ENCODE measurements around the gene AREL1.

AREL1 gene

DNA sequence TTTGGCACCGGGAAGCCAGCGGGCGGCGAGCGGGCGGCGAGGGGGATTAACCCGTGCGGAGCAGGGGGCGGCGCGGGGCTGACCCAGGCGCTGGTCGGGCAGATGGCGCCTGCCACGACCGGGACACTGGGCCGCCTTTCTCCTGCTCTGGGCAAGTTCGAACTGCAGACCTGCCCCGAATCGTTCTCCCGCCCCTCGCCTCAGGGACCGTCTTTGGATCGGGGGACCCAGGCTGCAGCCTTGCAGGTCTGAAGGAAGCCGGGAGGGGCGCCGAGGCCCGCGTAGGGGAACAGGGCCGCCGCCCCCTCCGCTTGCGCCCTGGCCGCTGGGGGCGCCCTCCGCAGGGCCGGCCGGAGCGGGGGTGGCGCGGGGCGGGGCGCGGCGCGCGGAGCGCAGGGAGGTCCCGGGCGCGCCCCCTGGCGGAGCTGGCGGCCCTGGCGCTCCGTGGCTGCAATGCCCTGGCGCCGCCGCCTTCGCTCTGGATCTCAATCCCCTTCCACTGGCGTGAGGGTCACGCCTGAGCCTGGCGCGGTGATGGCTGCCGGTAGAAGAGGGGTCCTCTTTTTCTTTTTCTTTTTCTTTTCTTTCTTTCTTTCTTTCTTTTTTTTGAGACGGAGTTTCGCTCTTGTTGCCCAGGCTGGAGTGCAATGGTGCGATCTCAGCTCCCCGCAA, 100.4 kb downstream of the AREL1 start (continued):
- TF ChIP-seq, protein P1, sequence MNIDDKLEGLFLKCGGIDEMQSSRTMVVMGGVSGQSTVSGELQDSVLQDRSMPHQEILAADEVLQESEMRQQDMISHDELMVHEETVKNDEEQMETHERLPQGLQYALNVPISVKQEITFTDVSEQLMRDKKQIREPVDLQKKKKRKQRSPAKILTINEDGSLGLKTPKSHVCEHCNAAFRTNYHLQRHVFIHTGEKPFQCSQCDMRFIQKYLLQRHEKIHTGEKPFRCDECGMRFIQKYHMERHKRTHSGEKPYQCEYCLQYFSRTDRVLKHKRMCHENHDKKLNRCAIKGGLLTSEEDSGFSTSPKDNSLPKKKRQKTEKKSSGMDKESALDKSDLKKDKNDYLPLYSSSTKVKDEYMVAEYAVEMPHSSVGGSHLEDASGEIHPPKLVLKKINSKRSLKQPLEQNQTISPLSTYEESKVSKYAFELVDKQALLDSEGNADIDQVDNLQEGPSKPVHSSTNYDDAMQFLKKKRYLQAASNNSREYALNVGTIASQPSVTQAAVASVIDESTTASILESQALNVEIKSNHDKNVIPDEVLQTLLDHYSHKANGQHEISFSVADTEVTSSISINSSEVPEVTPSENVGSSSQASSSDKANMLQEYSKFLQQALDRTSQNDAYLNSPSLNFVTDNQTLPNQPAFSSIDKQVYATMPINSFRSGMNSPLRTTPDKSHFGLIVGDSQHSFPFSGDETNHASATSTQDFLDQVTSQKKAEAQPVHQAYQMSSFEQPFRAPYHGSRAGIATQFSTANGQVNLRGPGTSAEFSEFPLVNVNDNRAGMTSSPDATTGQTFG (tag by site-specific recombination; IDR thresholded peaks at IDR 0.05; ENCODE audit: borderline replicate concordance), result no peak
- TF ChIP-seq, protein P2, sequence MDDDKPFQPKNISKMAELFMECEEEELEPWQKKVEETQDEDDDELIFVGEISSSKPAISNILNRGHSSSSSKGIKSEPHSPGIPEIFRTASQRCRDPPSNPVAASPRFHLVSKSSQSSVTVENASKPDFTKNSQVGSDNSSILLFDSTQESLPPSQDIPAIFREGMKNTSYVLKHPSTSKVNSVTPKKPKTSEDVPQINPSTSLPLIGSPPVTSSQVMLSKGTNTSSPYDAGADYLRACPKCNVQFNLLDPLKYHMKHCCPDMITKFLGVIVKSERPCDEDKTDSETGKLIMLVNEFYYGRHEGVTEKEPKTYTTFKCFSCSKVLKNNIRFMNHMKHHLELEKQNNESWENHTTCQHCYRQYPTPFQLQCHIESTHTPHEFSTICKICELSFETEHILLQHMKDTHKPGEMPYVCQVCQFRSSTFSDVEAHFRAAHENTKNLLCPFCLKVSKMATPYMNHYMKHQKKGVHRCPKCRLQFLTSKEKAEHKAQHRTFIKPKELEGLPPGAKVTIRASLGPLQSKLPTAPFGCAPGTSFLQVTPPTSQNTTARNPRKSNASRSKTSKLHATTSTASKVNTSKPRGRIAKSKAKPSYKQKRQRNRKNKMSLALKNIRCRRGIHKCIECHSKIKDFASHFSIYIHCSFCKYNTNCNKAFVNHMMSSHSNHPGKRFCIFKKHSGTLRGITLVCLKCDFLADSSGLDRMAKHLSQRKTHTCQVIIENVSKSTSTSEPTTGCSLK (tag by site-specific recombination; IDR thresholded peaks at IDR 0.05), result no peak
- TF ChIP-seq, protein P3, sequence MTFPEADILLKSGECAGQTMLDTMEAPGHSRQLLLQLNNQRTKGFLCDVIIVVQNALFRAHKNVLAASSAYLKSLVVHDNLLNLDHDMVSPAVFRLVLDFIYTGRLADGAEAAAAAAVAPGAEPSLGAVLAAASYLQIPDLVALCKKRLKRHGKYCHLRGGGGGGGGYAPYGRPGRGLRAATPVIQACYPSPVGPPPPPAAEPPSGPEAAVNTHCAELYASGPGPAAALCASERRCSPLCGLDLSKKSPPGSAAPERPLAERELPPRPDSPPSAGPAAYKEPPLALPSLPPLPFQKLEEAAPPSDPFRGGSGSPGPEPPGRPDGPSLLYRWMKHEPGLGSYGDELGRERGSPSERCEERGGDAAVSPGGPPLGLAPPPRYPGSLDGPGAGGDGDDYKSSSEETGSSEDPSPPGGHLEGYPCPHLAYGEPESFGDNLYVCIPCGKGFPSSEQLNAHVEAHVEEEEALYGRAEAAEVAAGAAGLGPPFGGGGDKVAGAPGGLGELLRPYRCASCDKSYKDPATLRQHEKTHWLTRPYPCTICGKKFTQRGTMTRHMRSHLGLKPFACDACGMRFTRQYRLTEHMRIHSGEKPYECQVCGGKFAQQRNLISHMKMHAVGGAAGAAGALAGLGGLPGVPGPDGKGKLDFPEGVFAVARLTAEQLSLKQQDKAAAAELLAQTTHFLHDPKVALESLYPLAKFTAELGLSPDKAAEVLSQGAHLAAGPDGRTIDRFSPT (tag by site-specific recombination; IDR thresholded peaks at IDR 0.05), result no peak
- TF ChIP-seq ZNF785 (tag by site-specific recombination; IDR thresholded peaks at IDR 0.05), result no peak
- TF ChIP-seq ZNF24 (tag by site-specific recombination; IDR thresholded peaks at IDR 0.05), result no peak
- no peak for TF ChIP-seq HOXC10 (CRISPR knock-in tag; IDR thresholded peaks at IDR 0.05)
- TF ChIP-seq ZNF654 (tag by site-specific recombination; IDR thresholded peaks at IDR 0.05; ENCODE audit: low read depth), result no peak
- TF ChIP-seq SCRT1 (tag by site-specific recombination; IDR thresholded peaks at IDR 0.05; ENCODE audit: borderline replicate concordance), result no peak
- TF ChIP-seq, protein P4, sequence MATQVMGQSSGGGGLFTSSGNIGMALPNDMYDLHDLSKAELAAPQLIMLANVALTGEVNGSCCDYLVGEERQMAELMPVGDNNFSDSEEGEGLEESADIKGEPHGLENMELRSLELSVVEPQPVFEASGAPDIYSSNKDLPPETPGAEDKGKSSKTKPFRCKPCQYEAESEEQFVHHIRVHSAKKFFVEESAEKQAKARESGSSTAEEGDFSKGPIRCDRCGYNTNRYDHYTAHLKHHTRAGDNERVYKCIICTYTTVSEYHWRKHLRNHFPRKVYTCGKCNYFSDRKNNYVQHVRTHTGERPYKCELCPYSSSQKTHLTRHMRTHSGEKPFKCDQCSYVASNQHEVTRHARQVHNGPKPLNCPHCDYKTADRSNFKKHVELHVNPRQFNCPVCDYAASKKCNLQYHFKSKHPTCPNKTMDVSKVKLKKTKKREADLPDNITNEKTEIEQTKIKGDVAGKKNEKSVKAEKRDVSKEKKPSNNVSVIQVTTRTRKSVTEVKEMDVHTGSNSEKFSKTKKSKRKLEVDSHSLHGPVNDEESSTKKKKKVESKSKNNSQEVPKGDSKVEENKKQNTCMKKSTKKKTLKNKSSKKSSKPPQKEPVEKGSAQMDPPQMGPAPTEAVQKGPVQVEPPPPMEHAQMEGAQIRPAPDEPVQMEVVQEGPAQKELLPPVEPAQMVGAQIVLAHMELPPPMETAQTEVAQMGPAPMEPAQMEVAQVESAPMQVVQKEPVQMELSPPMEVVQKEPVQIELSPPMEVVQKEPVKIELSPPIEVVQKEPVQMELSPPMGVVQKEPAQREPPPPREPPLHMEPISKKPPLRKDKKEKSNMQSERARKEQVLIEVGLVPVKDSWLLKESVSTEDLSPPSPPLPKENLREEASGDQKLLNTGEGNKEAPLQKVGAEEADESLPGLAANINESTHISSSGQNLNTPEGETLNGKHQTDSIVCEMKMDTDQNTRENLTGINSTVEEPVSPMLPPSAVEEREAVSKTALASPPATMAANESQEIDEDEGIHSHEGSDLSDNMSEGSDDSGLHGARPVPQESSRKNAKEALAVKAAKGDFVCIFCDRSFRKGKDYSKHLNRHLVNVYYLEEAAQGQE (tag by site-specific recombination; IDR thresholded peaks at IDR 0.05), result no peak
- TF ChIP-seq ZEB2 (tag by site-specific recombination; IDR thresholded peaks at IDR 0.05), result peak; percentile 27; the same call in 1 of the 2 replicates
- TF ChIP-seq OVOL3 (tag by site-specific recombination; IDR thresholded peaks at IDR 0.05), result no peak
- no peak for TF ChIP-seq ZNF791 (tag by site-specific recombination; IDR thresholded peaks at IDR 0.05)
- no peak for TF ChIP-seq ZNF121 (tag by site-specific recombination; IDR thresholded peaks at IDR 0.05)
- peak; percentile 42 for TF ChIP-seq SP3 (tag by site-specific recombination; IDR thresholded peaks at IDR 0.05)
- TF ChIP-seq ZNF341 (tag by site-specific recombination; IDR thresholded peaks at IDR 0.05; ENCODE audit: low read depth), result peak; percentile 40
- TF ChIP-seq, protein P5, sequence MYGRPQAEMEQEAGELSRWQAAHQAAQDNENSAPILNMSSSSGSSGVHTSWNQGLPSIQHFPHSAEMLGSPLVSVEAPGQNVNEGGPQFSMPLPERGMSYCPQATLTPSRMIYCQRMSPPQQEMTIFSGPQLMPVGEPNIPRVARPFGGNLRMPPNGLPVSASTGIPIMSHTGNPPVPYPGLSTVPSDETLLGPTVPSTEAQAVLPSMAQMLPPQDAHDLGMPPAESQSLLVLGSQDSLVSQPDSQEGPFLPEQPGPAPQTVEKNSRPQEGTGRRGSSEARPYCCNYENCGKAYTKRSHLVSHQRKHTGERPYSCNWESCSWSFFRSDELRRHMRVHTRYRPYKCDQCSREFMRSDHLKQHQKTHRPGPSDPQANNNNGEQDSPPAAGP (tag by site-specific recombination; IDR thresholded peaks at IDR 0.05), result no peak
- no peak for TF ChIP-seq ZNF433 (tag by site-specific recombination; IDR thresholded peaks at IDR 0.05; ENCODE audit: low read depth)
- no peak for TF ChIP-seq ZNF23 (tag by site-specific recombination; IDR thresholded peaks at IDR 0.05; ENCODE audit: borderline replicate concordance)
- TF ChIP-seq, protein P6, sequence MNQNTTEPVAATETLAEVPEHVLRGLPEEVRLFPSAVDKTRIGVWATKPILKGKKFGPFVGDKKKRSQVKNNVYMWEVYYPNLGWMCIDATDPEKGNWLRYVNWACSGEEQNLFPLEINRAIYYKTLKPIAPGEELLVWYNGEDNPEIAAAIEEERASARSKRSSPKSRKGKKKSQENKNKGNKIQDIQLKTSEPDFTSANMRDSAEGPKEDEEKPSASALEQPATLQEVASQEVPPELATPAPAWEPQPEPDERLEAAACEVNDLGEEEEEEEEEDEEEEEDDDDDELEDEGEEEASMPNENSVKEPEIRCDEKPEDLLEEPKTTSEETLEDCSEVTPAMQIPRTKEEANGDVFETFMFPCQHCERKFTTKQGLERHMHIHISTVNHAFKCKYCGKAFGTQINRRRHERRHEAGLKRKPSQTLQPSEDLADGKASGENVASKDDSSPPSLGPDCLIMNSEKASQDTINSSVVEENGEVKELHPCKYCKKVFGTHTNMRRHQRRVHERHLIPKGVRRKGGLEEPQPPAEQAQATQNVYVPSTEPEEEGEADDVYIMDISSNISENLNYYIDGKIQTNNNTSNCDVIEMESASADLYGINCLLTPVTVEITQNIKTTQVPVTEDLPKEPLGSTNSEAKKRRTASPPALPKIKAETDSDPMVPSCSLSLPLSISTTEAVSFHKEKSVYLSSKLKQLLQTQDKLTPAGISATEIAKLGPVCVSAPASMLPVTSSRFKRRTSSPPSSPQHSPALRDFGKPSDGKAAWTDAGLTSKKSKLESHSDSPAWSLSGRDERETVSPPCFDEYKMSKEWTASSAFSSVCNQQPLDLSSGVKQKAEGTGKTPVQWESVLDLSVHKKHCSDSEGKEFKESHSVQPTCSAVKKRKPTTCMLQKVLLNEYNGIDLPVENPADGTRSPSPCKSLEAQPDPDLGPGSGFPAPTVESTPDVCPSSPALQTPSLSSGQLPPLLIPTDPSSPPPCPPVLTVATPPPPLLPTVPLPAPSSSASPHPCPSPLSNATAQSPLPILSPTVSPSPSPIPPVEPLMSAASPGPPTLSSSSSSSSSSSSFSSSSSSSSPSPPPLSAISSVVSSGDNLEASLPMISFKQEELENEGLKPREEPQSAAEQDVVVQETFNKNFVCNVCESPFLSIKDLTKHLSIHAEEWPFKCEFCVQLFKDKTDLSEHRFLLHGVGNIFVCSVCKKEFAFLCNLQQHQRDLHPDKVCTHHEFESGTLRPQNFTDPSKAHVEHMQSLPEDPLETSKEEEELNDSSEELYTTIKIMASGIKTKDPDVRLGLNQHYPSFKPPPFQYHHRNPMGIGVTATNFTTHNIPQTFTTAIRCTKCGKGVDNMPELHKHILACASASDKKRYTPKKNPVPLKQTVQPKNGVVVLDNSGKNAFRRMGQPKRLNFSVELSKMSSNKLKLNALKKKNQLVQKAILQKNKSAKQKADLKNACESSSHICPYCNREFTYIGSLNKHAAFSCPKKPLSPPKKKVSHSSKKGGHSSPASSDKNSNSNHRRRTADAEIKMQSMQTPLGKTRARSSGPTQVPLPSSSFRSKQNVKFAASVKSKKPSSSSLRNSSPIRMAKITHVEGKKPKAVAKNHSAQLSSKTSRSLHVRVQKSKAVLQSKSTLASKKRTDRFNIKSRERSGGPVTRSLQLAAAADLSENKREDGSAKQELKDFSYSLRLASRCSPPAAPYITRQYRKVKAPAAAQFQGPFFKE (tag by site-specific recombination; IDR thresholded peaks at IDR 0.05; ENCODE audit: borderline replicate concordance), result no peak
- TF ChIP-seq GLIS2 (tag by site-specific recombination; IDR thresholded peaks at IDR 0.05), result peak; percentile 67
